ENCODE data around the gene MEOX2. TPM values are rescaled to one million over a fixed set of nuclear protein-coding genes. Genes with fewer than 3 reads are reported as not detected.

The MEOX2 gene
- polyA plus RNA-seq, 2 of the 4 experiments (the other 2 are of a cell fraction) = not detected

DNA sequence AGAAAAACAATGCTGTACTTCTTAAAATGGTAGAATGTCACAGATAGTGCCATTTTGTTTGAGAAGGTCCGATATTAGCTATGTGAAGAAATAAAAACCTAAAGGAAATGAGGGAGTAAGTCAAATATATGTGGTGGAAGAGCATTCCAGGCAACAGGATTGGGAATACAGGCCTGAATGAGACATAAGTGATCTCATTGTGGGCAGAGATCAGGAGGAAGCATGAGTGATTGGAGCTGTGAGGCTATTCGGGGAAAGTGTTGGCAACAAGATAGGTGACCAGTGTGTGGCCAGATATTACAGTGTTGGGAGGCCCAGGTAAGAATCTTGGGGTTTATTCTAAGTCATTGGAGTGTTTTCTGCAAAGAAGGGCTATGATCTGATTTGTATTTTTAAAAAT lies 83.4 kb downstream of the MEOX2 start (continued):
- no peak for TF ChIP-seq ESRRA (IDR thresholded peaks at IDR 0.05; ENCODE audit: borderline replicate concordance, low read length)
- TF ChIP-seq SMC3 (IDR thresholded peaks at IDR 0.05) = no peak
- TF ChIP-seq BHLHE40 (IDR thresholded peaks at IDR 0.05; ENCODE audit: low read depth, low read length) = no peak
- TF ChIP-seq NPAS2 (CRISPR knock-in tag; IDR thresholded peaks at IDR 0.05; ENCODE audit: borderline replicate concordance) = no peak
- TF ChIP-seq, protein P1, sequence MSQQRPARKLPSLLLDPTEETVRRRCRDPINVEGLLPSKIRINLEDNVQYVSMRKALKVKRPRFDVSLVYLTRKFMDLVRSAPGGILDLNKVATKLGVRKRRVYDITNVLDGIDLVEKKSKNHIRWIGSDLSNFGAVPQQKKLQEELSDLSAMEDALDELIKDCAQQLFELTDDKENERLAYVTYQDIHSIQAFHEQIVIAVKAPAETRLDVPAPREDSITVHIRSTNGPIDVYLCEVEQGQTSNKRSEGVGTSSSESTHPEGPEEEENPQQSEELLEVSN (IDR thresholded peaks at IDR 0.05; ENCODE audit: borderline replicate concordance, low read depth) = no peak
- no peak for TF ChIP-seq CHD4 (IDR thresholded peaks at IDR 0.05; ENCODE audit: borderline replicate concordance)
- TF ChIP-seq GATA3 (IDR thresholded peaks at IDR 0.05; ENCODE audit: borderline replicate concordance) = no peak

DNA sequence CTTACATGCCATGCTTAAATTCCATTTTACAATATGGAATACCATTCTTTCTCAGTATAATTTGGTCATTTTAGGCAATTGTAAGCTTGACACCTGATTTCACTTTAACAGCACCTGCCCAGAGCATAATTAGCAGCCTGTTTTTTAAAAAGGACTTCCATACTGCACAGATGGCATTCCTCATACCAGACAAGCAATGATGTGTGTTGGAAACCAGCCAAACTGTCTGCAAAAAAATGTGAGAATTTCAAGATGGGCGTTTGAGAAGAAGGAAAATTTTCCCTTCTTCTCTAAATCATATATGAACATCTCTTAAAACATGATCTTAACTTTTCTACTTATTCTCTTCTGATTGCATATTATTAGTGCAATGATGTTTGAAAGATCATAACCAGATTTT lies 84.2 kb downstream of the MEOX2 start:
- ATAC-seq (no peak), DNase-seq (ENCODE audit: low read depth in 1 of 2, low spot score in 1 of 2) (no peak), FAIRE-seq (no peak)
- H3K27ac ChIP-seq = no peak overlapping the region
- no peaks in the 10 kb centered on the region; the same call in 2 of the 3 replicates for H3K4me1 ChIP-seq
- CTCF ChIA-PET = no interaction called here
- POLR2A ChIA-PET = no interaction called here
- no peaks in the 10 kb centered on the region for H3K9me3 ChIP-seq
- TF ChIP-seq KDM5A (IDR thresholded peaks at IDR 0.05) = no peak
- TF ChIP-seq TP53 (CRISPR knock-in tag; IDR thresholded peaks at IDR 0.05) = no peak
- TF ChIP-seq MAZ (IDR thresholded peaks at IDR 0.05; ENCODE audit: borderline replicate concordance, low read depth, low read length) = no peak
- TF ChIP-seq, protein P2, sequence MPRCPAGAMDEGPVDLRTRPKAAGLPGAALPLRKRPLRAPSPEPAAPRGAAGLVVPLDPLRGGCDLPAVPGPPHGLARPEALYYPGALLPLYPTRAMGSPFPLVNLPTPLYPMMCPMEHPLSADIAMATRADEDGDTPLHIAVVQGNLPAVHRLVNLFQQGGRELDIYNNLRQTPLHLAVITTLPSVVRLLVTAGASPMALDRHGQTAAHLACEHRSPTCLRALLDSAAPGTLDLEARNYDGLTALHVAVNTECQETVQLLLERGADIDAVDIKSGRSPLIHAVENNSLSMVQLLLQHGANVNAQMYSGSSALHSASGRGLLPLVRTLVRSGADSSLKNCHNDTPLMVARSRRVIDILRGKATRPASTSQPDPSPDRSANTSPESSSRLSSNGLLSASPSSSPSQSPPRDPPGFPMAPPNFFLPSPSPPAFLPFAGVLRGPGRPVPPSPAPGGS (IDR thresholded peaks at IDR 0.05) = no peak
- no peak for TF ChIP-seq ZC3H11A (IDR thresholded peaks at IDR 0.05)
- no peak for TF ChIP-seq RARB (CRISPR knock-in tag; IDR thresholded peaks at IDR 0.05)
- TF ChIP-seq FOSL2 (IDR thresholded peaks at IDR 0.05) = no peak
- TF ChIP-seq FOSL2 (CRISPR knock-in tag; IDR thresholded peaks at IDR 0.05) = no peak
- H3K4me2 ChIP-seq = no peak overlapping the region
- no peak overlapping the region for H3K4me3 ChIP-seq
- 29% methylated on average over 1 of the region's 1 CpG for WGBS (ENCODE audit: missing lambda C conversion rate)

DNA sequence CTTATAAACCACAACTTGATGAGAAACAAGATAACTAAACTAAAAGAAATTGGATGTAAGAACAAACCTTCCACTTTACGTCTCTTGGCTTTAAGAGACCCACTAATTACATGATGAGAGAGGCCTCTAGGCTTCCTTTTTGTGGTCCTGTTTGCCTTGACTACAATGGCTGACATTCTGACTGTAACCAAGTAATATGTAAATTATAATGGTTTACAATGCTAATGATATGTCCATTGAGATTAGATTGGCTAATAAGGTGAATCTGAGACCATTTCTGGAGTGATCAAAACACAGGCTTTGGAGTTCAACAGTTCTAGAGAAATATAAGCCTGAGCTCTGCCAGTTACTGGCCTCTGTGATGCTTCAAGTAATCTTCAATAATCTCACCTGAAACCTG lies 85.3 kb downstream of the MEOX2 start:
- FAIRE-seq (no peak), DNase-seq (ENCODE audit: low read depth in 1 of 2, low spot score in 1 of 2) (no peak), ATAC-seq (no peak)
- H3K27ac ChIP-seq = no peak overlapping the region
- H3K9me3 ChIP-seq = no peaks in the 10 kb centered on the region
- ChIA-PET POLR2A (no interaction called here), CTCF (no interaction called here)
- H3K4me2 ChIP-seq = no peak overlapping the region
- 43% methylated on average over 1 of the region's 1 CpG for WGBS (ENCODE audit: missing lambda C conversion rate)
- no peaks in the 10 kb centered on the region for H3K4me1 ChIP-seq
- no peak for TF ChIP-seq ESRRA (IDR thresholded peaks at IDR 0.05; ENCODE audit: borderline replicate concordance, low read length)
- TF ChIP-seq SREBF2 (IDR thresholded peaks at IDR 0.05) = no peak
- no peak for TF ChIP-seq CHD2 (IDR thresholded peaks at IDR 0.05; ENCODE audit: low read length, partially characterized antibody)
- TF ChIP-seq MAFK (IDR thresholded peaks at IDR 0.05; ENCODE audit: partially characterized antibody) = no peak
- no peak for TF ChIP-seq ZNF302 (CRISPR knock-in tag; IDR thresholded peaks at IDR 0.05)
- no peak for TF ChIP-seq CHD4 (IDR thresholded peaks at IDR 0.05; ENCODE audit: borderline replicate concordance)
- TF ChIP-seq, protein P3, sequence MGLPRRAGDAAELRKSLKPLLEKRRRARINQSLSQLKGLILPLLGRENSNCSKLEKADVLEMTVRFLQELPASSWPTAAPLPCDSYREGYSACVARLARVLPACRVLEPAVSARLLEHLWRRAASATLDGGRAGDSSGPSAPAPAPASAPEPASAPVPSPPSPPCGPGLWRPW (IDR thresholded peaks at IDR 0.05) = no peak
- no peak for TF ChIP-seq TFCP2L1 (CRISPR knock-in tag; IDR thresholded peaks at IDR 0.05)
- TF ChIP-seq NFE2L2 (conservative IDR thresholded peaks at IDR 0.05; ENCODE audit: low read length) = no peak
- no peak for TF ChIP-seq POLR2A (IDR thresholded peaks at IDR 0.05; ENCODE audit: low read length)
- TF ChIP-seq, protein P4, sequence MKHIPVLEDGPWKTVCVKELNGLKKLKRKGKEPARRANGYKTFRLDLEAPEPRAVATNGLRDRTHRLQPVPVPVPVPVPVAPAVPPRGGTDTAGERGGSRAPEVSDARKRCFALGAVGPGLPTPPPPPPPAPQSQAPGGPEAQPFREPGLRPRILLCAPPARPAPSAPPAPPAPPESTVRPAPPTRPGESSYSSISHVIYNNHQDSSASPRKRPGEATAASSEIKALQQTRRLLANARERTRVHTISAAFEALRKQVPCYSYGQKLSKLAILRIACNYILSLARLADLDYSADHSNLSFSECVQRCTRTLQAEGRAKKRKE (CRISPR knock-in tag; IDR thresholded peaks at IDR 0.05; ENCODE audit: low read depth) = no peak
- TF ChIP-seq EHMT2 (IDR thresholded peaks at IDR 0.05; ENCODE audit: low read depth) = no peak
- TF ChIP-seq, protein P2 (IDR thresholded peaks at IDR 0.05) = no peak
- no peak for TF ChIP-seq HOXB13 (CRISPR knock-in tag; IDR thresholded peaks at IDR 0.05; ENCODE audit: low read depth)
- TF ChIP-seq RFX5 (IDR thresholded peaks at IDR 0.05) = no peak
- TF ChIP-seq, protein P5, sequence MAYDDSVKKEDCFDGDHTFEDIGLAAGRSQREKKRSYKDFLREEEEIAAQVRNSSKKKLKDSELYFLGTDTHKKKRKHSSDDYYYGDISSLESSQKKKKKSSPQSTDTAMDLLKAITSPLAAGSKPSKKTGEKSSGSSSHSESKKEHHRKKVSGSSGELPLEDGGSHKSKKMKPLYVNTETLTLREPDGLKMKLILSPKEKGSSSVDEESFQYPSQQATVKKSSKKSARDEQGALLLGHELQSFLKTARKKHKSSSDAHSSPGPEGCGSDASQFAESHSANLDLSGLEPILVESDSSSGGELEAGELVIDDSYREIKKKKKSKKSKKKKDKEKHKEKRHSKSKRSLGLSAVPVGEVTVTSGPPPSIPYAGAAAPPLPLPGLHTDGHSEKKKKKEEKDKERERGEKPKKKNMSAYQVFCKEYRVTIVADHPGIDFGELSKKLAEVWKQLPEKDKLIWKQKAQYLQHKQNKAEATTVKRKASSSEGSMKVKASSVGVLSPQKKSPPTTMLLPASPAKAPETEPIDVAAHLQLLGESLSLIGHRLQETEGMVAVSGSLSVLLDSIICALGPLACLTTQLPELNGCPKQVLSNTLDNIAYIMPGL (CRISPR knock-in tag; IDR thresholded peaks at IDR 0.05; ENCODE audit: borderline replicate concordance) = no peak
- TF ChIP-seq, protein P6, sequence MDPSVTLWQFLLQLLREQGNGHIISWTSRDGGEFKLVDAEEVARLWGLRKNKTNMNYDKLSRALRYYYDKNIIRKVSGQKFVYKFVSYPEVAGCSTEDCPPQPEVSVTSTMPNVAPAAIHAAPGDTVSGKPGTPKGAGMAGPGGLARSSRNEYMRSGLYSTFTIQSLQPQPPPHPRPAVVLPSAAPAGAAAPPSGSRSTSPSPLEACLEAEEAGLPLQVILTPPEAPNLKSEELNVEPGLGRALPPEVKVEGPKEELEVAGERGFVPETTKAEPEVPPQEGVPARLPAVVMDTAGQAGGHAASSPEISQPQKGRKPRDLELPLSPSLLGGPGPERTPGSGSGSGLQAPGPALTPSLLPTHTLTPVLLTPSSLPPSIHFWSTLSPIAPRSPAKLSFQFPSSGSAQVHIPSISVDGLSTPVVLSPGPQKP (IDR thresholded peaks at IDR 0.05; ENCODE audit: low read depth, low read length) = no peak
- no peak overlapping the region for H3K4me3 ChIP-seq

Measured in A549 (cell line).